Measurements from ENCODE around the gene NPW.
A peak's percentile ranks its signal among the peaks of the same experiment; 100 is the strongest.

NPW gene

DNA sequence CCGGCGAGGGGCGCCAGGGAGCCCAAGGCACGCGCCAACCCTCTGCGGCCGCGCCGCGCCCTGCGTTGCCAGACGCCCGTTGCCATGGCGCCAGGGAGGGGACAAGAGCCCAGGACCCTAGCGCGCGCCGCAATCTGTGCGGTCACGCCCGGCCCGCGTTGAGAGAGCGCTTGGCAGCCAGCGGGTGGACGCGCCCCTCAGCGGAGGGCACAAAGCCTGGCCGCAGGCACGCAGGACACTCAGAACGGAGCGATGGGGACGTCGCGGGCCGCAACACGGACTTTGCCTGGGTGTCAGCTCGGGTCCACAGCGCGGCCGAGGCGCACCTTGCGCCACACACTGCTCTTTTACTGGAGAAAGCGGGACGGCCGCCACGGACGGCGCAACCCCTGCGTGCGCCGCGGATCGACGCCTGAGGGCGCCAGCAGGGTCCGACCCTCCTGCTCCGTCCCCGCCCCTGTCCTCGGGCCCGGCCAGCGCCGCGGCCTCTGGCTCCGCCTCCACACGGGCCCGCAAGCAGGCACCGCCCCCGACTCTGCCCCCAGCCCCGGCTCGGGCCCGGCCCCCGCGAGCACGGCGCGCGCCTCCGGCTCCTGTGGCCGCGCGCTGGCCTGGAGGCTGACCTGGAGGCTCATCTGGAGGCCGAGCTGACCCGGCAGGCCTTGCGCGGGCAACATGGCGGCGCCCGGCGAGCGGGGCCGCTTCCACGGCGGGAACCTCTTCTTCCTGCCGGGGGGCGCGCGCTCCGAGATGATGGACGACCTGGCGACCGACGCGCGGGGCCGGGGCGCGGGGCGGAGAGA is 35.8 kb upstream of the NPW start, which contains the start of gene GFER:
Gene GFER (plus strand): TSS at position 650 of the 803 bp plus-strand sequence. CDS start 26 bp downstream, at position 676.
- DNase-seq = peak; percentile 63 to 95 (median 88)
- intact Hi-C loops (cut with DNase I) = no loop called here

DNA sequence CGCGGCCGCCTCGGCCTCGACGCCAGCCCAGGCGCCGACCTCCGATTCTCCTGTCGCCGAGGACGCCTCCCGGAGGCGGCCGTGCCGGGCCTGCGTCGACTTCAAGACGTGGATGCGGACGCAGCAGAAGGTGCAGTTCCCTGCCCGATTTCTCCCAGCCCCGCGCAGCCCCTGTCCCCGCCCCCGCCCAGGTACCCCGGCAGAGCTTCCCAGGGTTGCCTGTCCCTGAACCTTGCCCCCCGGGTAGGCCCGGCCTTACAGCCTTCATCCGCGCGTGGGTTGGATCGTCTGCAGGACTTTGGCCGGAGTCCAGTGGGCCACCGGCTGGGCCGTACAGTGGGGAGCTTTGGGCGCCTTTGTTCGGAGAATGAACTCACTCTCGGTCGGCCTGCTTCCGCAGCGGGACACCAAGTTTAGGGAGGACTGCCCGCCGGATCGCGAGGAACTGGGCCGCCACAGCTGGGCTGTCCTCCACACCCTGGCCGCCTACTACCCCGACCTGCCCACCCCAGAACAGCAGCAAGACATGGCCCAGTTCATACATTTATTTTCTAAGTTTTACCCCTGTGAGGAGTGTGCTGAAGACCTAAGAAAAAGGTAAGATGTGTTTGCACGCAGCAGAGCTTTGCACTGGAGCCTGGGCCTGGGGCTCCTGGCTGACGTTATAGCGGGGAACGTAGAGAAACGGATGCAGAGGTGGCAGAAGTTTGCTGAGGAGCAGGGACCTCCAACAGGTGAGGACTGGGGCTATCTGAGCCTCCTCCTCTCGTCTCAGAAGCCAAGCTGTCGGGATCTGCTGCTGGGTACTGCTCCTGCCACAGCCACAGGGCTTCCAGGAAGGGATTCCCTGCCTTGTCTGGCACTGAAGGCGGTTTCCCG is 35.0 kb upstream of the NPW start:
- peak in 6 of 42 donors; percentile 25 to 51 (median 42) for DNase-seq
- intact Hi-C loops (cut with DNase I) = no loop called here

DNA sequence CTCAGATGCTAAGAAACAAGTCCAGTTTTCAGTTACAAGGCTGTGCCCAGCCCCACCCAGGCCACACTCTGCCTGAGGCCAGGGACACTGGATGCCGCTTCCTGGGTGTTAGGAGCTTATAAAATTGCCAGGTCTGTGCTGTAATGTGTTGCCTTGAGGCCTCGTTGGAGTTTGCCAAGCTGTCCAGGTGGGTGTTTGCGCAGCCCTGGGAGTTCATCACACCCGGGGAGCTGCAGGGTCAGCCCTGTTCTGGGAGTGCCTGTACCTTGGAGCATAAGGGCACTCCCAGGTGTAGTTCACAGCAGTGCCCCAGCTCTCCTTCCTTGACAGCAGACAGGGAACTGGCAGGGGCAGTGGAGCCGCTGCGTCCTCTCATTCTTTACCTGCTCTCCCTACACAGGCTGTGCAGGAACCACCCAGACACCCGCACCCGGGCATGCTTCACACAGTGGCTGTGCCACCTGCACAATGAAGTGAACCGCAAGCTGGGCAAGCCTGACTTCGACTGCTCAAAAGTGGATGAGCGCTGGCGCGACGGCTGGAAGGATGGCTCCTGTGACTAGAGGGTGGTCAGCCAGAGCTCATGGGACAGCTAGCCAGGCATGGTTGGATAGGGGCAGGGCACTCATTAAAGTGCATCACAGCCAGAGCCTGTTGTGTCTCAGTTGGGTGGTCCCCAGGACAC is 34.0 kb upstream of the NPW start:
- intact Hi-C loops (cut with DNase I) = no loop called here
- no peak for DNase-seq

DNA sequence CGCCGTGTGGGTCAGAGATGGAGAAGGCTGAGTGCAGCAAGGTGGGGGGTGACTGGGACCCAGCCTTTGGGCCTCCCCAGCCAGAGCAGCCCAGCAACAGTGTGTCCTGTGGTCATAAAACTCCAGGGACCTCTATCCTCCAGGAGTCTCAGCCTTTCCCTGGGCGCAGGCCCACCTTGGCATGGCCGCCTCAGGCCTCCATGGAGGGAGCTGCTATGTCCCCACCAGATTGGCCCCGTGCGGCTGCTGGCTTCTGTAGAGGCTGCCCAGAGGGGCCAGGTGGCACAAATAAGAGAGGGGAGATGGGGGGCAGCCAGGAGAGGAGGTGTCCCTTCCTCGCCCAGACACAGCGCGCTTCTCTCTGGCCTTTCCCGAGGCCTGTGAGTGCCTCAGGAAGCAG is 32.4 kb upstream of the NPW start:
- intact Hi-C loops (cut with DNase I) = no loop called here
- no peak for DNase-seq

DNA sequence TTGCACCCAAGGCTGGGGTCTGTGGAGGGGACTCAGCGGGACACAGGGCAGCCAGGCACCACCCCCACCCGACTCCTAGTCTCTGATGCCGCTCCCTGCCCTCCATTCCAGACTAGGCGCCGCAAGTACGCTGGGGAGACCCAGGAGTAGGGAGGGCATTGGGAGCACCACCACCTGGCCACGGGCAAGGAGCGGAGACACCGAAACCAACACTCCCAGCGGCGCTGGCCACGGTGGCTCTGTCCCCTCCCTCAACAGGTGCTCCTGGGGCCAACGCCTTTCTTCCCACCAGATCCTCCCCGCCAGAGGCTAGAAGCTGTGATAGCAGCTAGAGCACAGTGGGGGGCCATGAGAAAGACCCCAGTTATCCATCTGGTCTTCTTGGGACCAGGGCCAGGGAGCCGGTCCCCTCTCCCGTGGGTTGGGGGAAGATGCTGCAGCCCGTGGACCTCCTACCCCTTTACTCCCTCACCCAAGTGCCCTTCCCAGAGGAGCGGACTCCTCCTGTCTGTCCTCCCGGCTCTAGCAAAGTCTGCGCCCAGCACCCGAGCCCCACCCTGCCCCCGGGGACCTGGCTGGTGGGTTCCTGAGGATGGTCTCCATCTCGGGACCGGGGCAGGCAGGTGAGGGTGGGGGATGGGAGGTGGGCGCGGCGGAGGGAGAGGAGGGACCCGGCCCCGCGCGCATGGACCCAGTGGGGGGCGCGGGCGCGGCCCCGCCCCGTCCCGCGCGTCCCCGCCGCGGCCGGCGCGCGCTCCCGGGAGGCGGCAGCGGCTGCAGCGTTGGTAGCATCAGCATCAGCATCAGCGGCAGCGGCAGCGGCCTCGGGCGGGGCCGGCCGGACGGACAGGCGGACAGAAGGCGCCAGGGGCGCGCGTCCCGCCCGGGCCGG is 30.1 kb upstream of the NPW start, which contains the start of gene SYNGR3:
Gene SYNGR3 (plus strand): TSS at position 762 of the 892 bp plus-strand sequence. CDS start 133 bp downstream, outside the sequence.
- intact Hi-C loops (cut with DNase I) = no loop called here
- peak in 2 of 42 donors; percentile 32 to 37 for DNase-seq

DNA sequence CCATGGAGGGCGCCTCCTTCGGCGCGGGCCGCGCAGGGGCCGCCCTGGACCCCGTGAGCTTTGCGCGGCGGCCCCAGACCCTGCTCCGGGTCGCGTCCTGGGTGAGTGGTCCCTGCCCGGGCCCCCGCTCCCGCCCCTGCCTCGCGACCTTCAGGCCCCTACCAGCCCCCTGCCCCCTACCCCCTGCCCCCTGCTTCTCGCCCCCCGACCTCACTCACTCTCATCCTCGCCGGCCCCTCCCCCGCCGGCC is 29.6 kb upstream of the NPW start:
- no peak for DNase-seq
- intact Hi-C loops (cut with DNase I) = no loop called here

DNA sequence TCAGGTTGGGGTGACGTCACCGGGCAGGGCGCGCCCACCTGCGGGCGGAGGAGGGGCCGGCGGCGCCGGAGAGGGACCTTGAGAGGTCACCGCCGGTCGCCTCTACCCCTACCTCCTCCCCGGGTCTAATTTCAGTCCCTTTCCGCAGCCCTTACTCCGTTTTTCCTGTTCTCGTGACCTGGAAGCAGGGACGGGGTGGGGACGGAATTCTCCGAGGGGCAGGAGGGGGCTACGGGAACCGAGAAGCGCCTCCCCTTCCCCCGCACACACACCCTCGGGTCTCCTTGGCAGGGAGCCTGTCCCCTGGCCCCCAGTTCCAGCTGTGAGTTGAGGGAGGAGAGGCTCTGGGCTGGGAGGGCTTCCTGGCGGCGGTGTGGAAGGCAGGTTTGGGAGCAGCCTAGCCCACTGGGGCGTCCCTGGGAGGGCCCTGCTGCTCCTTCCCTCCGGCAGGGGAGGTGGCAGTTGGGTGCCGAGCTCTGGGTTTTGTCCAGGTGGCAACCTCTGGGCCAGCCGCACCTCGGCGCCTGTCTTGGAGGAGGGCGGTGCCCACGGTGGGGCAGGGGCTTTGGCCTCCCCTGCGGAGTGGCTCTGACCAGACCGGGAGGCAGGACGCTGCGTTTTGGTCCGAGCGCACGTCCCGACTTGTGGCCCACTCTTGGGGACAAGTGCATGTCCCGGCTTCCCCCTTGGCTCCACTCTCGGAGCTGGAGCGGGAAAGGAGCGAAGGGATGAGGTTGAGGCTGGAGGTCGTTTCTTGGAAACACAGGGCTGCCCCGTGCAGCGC is 29.0 kb upstream of the NPW start:
- peak in 10 of 42 donors; percentile 24 to 65 (median 46) for DNase-seq
- intact Hi-C loops (cut with DNase I) = no loop called here

DNA sequence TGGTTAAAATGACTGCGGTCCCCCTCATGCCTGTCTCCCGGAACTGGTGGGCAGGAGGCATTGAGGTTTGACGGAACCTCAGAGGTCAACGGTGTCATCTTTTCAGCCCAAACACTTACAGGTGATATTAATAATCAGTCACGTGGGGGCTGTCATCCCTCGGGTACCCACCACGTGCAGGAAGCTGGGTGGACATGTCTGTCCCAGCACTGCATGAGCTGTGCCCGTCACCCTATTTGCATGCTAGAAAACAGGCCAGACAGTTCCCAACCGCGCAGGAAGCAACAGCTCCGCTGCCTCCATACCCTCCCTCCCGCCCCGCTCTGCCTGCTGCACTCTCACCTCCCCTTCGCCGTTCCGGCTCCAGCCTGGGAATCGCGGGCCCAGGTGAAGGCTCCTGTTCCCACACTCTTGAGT is 28.4 kb upstream of the NPW start:
- intact Hi-C loops (cut with DNase I) = no loop called here
- DNase-seq = peak in 3 of 42 donors; percentile 13 to 48 (median 30)

DNA sequence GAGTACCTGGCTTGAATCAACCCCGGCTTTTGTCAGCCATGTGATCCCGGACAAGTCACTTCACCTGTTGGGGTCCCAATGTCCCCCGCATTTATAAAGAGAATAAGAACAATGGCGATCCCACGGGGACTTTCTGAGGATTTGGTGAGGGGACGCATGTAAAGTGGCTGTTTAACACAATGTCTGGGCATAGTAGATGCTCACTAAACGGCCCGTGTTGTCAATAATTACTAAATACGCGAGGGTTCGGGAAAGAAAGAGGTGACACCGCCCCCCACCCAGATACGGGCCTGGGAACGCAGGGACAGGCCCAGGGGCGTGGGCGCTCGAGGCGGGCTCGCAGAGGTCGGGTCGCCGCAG is 28.0 kb upstream of the NPW start:
- intact Hi-C loops (cut with DNase I) = no loop called here
- no peak for DNase-seq

DNA sequence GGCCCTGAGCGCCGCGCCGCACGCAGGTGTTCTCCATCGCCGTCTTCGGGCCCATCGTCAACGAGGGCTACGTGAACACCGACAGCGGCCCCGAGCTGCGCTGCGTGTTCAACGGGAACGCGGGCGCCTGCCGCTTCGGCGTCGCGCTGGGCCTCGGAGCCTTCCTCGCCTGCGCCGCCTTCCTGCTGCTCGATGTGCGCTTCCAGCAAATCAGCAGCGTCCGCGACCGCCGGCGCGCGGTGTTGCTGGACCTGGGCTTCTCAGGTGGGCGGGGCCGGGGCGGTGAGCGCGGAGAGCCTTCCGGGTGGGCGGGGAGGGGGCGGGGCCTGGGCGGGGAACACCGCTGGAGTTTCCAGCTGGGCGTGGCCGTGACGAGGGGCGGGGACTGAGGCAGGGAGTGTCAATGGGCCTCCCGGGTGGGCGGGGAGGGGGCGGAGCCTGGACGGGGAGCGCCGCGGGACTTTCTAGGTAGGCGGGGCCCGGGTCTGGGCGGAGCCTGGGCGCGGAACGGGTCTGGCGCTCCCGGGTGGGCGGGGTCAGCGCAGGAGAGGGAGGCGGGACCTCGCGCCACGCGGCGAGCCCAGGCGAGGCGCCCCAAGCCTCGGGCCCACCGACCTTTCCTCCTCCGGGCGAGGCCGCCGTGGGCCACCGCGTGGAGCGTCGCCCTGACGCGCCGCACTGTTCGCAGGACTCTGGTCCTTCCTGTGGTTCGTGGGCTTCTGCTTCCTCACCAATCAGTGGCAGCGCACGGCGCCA is 27.5 kb upstream of the NPW start:
- DNase-seq = peak; percentile 70 to 94 (median 86)
- intact Hi-C loops (cut with DNase I) = no loop called here

DNA sequence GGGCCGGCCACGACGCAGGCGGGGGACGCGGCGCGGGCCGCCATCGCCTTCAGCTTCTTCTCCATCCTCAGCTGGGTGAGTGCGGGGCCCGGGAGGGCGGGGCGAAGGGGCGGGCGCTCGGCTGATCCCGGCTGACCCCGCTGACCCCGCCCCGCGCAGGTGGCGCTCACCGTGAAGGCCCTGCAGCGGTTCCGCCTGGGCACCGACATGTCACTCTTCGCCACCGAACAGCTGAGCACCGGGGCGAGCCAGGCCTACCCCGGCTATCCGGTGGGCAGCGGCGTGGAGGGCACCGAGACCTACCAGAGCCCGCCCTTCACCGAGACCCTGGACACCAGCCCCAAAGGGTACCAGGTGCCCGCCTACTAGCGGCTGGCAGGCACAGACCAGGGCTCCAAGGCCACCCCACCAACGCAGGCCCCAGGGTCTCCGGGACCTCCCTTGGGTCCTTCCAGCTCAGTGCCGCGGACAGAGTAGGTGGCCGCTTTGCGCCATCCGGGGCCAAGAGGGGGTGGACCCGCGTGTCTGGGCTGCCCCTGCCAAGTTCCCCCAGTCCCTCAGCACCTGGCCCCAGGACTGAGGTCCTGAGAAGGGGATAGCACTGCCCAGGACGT is 26.8 kb upstream of the NPW start:
- DNase-seq = no peak
- intact Hi-C loops (cut with DNase I) = no loop called here

DNA sequence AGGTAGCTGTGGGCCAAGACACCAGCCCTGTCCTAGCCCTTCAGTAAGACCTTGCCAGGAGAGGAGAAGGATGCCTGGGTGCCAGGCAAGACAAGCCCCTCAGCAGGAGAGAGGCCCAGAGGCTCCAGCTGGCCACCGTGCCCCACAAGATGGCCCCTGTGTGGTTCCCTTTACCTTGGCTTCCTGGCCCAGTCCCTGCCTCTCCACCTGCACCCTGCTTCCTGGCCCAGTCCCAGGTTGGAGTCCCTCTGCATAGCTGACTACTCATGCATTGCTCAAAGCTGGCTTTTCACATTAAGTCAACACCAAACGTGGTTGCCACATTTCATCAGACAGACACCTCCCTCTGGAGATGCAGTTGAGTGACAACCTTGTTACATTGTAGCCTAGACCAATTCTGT is 25.9 kb upstream of the NPW start:
- intact Hi-C loops (cut with DNase I) = no loop called here
- DNase-seq = no peak

DNA sequence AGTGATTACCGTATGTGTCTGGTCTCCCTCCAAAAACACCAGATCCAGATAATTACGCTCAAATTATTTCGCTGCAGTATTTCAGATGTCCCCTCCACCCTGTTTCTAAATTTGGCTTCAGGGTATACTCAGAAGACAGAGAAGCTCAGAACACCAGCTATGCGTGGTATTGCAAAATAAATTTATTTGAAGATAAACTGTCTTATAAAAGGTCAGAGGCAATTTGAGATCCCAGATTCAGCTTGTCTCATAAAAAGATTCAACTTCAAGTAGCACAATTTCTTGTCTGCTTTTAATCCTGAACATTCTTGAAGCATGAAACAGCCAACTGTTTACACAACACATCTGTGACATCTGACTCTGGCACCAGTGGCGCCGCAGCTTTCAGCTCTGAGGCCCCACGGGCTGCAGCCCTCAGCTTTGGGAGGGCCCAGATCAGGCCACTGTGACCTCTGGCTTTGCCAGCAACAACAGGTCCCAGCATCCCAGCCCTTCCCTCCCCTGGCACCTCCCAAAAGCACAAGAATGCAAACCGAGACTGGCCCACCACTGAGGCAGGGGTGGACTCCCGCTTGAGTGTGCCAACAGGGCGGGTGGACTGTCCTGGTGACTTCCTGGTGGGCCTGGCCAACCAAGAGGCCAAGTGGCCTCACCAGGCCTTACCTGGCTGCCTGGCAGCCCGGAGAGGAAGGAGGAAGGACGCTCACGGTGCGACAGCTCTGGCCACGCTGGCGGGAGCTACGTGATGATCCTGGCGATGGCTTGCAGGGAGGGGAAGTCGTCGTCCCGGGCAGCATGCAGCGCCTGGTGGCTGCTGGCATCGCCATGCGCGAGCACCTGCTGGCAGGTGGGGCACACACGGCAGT is 21.9 kb upstream of the NPW start:
- intact Hi-C loops (cut with DNase I) = no loop called here
- no peak for DNase-seq

DNA sequence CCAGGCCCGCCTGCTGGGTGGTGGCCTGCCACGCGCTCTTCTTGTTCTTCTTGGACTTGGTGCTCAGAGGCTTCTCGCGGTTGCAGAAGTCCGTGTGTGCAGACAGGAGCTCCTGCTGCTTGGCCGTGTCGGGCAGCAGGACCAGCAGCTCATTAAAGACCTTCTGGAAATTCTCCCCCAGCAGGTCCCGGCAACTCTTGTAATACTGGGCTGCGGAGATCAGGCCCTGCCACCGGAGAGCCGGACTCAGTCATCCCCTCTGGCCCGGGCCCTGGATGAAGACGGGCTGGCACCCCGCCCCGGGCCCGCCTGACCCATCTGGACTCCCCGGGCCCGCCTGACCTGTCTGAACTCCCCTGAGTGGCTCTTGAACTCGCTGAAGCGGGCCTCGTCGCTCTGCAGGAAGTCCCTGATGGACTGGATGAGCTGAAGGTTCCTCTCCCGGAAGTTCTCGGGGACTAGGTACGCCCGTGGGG is 21.2 kb upstream of the NPW start:
- no peak for DNase-seq
- intact Hi-C loops (cut with DNase I) = no loop called here

DNA sequence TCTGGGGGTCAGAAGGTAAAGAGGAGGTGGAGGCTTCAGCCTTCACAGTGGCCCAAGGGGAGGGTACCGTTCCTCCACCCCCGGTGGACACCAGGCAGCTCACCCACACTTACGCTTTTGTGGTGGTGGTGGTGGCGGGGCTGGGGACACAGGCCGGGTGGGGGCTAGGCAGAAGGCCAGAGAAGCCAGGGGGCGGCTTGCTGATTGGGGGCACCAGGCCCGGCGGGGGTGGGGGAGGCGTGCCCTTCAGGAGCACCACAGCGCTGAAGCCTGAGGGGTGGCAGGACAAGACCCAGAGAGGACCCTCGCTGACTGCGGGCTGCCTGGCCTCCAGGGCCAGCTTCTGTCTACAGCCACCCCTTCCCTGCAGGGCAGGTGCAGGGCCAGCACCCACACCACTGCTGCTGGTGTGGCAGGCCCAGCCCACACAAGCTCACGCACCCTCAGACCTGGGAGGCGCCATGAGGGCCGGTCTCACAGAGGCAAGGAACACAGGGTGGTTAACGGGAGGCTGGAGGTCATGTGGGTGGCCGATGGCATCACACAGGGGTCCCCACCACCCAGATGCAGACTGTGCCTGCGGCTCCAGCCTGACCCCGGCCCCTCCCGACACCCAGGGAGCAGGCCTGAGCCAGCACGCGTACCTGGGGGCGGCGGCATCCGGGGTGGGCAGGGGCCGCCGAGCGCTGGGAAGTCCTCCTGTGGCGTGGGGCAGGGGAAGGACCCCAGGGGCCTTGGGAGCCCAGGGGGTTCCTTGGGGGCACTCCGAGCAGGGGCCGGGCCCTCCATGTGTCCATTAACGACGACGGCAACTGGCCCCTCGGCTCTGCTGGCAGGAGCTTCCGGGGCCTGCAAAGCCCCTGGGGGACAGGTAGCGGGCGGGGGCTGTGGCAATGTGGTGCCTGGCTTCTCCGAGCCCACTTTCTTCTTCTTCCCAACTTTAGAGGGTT is 20.5 kb upstream of the NPW start:
- DNase-seq = no peak

More for the DNA sequence above, 20.5 kb upstream of the NPW start:
- intact Hi-C loops (cut with DNase I) = no loop called here

Data from head of caudate nucleus (tissue), 42 donors.